GM21529 (cell line): Measurements from ENCODE around the gene SDK1.

Experiments used
- ATAC-seq: cut with Tn5 transposase; IDR thresholded peaks from one replicate; pipeline ENCODE4 v1.9.1; 2021; ENCODE audit not compliant: unreplicated experiment

Gene SDK1

DNA sequence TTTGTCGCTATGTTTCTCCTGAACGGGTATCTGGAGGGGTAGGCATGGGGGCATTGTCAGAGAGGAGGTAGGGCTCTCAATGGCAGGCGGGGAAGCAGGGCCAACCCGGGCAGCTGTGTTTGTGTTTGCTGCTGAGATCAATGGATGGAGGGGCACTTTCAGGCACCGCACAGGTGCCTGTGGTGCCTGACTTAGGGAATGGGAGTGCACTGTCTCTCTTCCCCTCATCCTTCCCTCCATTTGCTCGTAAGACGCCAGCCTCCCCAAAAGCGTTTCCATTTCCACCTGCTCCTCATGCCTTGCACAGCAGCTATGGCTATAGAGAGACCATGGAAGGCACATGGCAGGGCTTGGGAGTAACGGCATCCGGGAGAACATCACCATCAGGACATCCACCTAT is 765.2 kb downstream of the SDK1 start:
- ATAC-seq = no peak

GRCh38 chr7:4066626-4067475 is 765.8 kb downstream of the SDK1 start:
- no peak for ATAC-seq

DNA sequence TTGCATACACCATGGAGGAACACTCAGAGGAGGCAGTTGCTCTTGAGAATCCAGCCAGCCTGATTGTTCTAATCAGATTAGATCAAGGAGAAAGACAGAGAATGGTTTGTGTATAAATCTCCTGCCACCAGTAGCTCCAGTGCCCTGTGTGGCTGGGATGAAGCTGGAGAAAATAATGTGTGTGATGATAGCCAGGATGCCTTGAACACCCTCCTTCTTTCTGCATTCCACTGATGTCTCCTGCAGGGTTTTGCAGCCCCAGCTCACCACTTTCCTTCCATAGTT is 766.4 kb downstream of the SDK1 start:
- ATAC-seq = no peak

DNA sequence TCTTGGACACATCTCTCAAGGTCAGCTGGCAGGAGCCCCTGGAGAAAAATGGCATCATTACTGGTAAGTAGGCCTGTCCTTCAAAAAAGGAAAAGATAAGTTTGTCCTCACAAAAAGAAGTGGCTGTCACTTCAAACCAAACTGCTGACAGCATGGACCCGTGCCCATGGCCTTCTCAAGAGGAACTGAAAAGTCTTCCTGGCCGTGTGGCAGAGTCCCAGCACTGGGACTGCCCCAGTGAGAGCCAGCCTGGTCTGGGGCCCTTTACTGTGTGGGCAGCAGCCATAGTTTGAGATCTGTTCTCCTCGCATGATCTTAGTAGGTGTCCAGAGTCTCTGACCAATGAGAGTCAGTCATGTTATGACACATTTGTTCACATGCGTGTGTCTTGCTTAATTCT is 766.8 kb downstream of the SDK1 start:
- ATAC-seq = no peak

DNA sequence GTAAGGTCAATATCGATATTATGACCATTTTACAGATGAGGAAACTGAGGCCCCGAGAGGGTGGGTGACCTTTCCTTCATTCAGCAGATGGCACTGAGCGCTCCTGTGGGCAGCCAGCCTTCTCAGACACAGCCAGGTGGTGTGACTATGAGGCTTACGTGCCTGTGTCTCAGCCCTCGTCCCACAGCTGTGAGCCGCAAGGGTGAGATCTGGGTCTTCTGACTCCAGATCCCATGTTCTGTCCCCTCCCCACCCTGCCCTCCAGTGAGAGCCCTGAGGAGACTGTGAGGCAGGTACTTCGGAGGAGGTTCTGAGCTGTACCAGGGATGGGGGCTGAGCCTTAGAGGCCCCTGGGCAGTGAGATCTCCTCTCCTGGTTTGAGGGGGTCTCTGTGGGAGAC is 767.2 kb downstream of the SDK1 start:
- no peak for ATAC-seq

DNA sequence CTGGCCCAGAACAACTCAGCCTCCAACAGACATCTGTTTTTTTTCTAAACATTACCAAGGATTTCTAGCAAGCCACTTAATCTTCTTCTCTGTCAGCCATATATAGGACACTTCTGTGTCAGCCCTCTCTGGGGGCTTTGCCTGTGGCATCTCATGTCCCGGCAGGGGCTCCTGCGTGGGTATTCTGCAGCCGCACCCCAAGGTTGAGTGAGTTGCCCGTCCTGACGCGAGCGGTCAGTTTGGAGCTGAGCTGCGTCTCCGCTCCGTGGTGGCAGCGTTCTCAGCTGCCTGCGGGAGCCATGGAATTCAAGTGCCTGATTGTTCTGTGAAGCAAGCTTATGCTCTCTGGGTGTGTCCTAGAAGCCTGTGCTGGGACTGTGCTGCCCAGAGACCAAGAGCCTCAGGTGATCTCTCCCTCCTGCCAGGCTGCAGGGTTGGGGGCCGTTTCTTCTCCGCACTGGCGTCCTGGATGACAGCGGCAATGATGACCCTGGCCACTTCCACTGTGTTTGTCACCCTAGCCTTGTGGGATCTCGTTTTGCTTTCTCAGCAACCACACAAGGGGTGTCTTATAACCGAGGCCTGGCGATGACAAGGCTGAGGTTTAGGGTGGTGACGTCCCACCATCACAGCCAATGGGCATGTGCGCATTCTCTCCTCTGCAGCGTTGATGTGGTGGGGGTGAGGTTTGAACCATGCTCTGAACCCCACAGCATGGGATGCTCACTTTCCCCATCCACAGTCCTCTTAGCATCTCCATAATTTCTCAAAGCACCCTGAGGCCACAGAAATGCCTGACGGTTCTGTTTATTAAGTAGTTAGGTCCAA is 768.4 kb downstream of the SDK1 start:
- ATAC-seq = no peak

DNA sequence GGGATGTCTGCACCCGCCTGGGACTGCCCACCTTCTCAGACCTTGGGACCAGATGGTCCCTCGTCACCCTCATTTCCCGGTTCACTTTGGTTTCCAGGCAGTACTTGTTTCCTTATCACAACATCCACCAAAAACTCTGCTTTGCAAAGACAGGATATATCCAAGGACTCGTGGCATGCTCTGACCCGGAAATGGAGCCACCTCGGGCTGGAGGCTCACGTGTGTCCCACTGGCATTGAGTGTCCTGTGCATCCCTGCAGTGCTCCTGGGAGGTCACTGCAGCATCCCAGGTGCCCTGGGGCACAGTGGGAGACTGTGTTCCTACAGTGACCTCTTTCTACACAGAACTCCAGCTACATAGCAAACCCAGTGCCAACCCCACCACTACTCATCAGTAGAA is 769.2 kb downstream of the SDK1 start:
- no peak for ATAC-seq

- ATAC-seq = no peak
These were observed 770.5 kb downstream of the SDK1 start for GRCh38 chr7:4071370-4072058.

DNA sequence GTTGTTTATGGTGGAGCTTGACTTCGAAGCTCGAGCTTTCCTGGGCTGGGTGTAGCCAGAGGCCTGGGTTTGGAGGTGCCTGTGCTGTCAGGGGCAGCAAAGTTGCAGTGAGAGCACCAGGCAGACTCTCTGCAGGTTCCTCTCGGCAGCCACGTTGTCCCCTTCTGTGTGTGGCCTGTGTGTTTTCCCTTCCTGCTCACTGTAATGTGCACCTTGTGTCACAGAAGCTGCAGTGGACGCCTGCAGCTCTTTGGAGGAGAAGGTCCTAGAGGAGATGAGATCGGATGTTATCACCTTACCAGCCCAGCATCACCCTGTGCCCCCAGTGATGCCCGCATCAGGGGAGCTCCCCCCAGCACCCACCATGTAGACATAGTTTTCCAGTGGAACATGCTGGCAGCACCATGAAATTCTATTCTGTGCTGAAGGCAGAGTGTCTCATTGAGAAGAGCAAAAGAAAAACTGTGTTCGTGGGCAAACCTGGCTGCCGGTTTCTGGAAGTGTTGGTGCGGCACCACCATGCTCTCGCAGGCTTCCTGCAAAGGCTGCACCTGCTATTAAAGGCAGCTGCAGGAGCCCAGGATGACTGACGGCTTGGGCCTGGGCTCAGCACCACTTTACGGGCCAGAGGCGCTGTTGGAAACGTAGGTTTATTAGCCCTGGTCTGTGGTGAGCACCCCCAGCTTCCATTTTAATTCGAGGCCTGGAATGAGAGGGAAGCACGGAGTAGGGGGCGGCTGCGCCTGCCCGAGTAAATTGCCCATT is 771.3 kb downstream of the SDK1 start:
- no peak for ATAC-seq

DNA sequence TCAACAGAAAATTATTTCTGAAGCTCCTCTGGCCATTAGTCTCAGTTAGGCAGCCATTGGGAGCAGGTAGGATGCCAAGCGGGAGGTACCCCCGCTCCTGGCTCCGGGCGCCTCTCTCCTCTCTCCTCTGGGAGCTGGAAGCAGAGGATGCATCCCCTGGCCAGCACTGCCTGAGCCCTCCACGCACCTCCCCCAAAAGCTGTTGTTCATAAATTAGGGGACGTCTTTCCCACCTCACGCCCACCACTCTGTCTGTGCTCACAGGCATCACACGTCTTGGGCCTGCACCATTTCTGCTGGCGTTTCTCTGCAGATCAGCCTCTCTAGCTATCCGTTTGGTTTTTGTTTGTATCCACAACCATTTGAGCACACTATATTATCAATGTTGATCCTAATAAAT is 772.0 kb downstream of the SDK1 start:
- ATAC-seq = no peak

- ATAC-seq = no peak
These were observed 772.7 kb downstream of the SDK1 start for GRCh38 chr7:4073750-4074149.

GRCh38 chr7:4074407-4074806 is 773.4 kb downstream of the SDK1 start:
- ATAC-seq = no peak

GRCh38 chr7:4074994-4075393 is 773.9 kb downstream of the SDK1 start:
- ATAC-seq = no peak

- ATAC-seq = no peak
These were observed 775.7 kb downstream of the SDK1 start for GRCh38 chr7:4076701-4077294.

GRCh38 chr7:4077980-4078379 is 776.9 kb downstream of the SDK1 start:
- ATAC-seq = no peak

DNA sequence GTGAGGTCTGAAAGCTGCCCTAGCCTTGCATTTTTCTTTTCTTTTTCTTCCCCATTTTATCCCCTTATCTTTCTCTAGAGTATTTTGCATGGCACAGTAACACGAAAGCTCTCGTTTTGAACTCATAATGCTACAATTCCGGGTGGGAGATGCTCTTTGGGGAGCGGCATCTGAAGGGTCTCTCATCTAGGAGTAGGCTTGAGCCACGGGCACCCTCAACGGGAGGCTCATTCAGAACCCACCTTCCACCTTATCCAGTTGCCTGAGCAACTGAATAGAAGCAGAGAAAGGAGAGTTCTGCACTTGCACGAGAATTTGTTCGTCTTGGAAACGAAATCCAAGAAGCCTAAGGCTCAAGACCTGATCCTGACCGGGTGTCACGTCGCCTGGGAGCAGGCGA is 777.5 kb downstream of the SDK1 start:
- ATAC-seq = no peak

DNA sequence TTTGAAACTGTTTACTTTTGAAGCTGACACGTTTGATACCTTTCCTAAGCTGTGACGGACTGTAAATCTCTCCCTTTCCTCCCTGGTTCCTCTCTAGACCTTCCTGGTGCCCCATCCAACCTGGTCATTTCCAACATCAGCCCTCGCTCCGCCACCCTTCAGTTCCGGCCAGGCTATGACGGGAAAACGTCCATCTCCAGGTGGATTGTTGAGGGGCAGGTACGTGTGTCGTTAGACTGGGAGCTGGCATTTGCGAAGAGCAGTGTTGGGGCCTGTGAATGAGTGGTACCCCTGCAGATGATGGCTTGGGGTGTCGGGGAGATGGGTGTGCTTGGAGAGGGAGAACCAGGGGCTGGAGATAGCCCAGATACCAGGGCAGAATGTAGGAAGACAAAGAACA is 778.3 kb downstream of the SDK1 start:
- ATAC-seq = no peak

DNA sequence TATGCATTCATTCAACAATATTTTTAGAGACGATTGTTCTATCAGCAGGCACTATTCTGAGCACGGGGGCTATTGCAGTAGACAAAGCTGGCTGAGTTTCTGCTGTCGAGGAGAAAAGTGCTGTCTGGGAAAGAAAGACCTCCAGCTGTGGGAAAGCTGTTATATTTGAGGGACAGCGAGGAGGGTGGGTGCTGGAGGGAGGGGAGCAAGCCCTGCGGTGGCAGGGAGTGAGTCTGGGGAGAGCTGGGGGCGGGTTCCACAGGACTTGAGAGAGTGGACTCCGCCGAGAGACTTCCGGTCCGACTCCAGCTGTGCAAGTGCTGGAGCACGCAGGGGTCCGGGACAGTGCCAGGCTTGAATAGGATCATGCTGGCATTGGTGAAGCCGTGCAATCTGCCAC is 778.9 kb downstream of the SDK1 start:
- no peak for ATAC-seq

- no peak for ATAC-seq
These were observed 779.9 kb downstream of the SDK1 start for GRCh38 chr7:4080954-4081353.

DNA sequence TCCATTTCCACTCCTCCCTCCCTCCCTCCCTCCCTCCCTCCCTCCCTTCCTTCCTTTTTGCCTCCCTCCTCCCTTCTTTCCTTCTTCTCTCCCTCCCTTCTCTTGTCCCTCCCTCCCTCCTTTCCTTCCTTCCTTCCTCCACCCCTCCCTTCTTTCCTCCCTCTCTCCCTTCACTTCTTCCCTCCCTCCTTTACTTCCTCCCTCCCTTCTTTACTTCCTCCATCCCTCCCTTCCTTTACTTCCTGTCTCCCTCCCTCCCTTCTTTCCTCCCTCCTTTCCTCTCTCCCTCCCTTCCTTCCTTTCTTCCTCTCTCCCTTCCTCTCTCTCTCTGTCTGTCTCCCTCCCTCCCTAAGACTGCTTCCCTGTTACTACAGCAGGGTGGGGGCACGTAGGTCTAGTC is 782.5 kb downstream of the SDK1 start:
- ATAC-seq = no peak

DNA sequence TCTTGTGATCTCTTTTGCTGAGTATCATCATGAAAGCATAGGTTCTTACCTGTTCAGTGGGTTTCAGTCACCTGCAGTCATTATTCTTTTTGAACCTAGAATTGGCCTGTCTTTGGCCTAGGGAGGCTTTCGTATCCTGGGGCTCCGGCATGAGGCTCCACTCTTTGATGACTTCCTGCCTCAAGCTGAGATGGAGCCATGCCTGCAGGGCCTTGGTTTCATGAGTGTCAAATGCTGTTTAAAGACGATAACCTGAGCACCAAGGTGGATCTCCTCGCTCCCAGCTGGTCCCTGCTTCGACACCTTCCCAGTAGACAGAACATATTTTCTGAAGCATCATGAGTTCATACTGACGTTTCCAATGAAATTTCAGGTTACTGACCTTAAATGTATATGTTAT is 783.2 kb downstream of the SDK1 start:
- ATAC-seq = no peak
